GM19463 (cell line): Measurements from ENCODE around the gene CRIP3.
"Not testable (repeated sequence)": the region's sequence is repeated elsewhere in the genome, so short reads cannot be mapped to it uniquely, and the experiment has no call there.

Experiments
- ATAC-seq: cut with Tn5 transposase; IDR thresholded peaks from one replicate; pipeline ENCODE4 v1.9.1; 2021; ENCODE audit warnings: mild to moderate bottlenecking, moderate library complexity; ENCODE audit not compliant: unreplicated experiment

The CRIP3 gene

GRCh38 chr6:43308101-43308989 is at the start of gene CRIP3:
TSS of gene CRIP3 (minus strand) at chr6:43308826. CDS start at chr6:43308792, 34 bp downstream.
- peak; percentile 73 for ATAC-seq

GRCh38 chr6:43355862-43356590 is 47.4 kb upstream of the CRIP3 start:
- ATAC-seq: no peak

- ATAC-seq: not testable (repeated sequence)
These were observed 43.3 kb upstream of the CRIP3 start for GRCh38 chr6:43351951-43352350.

GRCh38 chr6:43347444-43347843 is 38.8 kb upstream of the CRIP3 start:
- ATAC-seq: no peak

- no peak for ATAC-seq
These were observed 38.4 kb upstream of the CRIP3 start for GRCh38 chr6:43347021-43347420.

- ATAC-seq: not testable (repeated sequence)
These were observed 37.6 kb upstream of the CRIP3 start for GRCh38 chr6:43346243-43346642.

GRCh38 chr6:43339168-43339567 is 30.5 kb upstream of the CRIP3 start:
- peak; percentile 82 for ATAC-seq

- peak; percentile 56 for ATAC-seq
These were observed 29.6 kb upstream of the CRIP3 start for GRCh38 chr6:43338243-43338642.

GRCh38 chr6:43336382-43336781 is 27.8 kb upstream of the CRIP3 start:
- no peak for ATAC-seq

- no peak for ATAC-seq
These were observed 26.8 kb upstream of the CRIP3 start for GRCh38 chr6:43335469-43335868.

- ATAC-seq: no peak
These were observed 26.0 kb upstream of the CRIP3 start for GRCh38 chr6:43334466-43335095.

- ATAC-seq: no peak
These were observed 23.3 kb upstream of the CRIP3 start for GRCh38 chr6:43331891-43332290.

- no peak for ATAC-seq
These were observed 22.8 kb upstream of the CRIP3 start for GRCh38 chr6:43331470-43331869.

- no peak for ATAC-seq
These were observed 19.9 kb upstream of the CRIP3 start for GRCh38 chr6:43328528-43328927.

GRCh38 chr6:43325876-43326275 is 17.2 kb upstream of the CRIP3 start:
- ATAC-seq: no peak

GRCh38 chr6:43318011-43318410 is 9.4 kb upstream of the CRIP3 start:
- no peak for ATAC-seq

- no peak for ATAC-seq
These were observed 5.2 kb upstream of the CRIP3 start for GRCh38 chr6:43313813-43314212.

GRCh38 chr6:43311666-43312065 is 3.0 kb upstream of the CRIP3 start:
- ATAC-seq: no peak

- no peak for ATAC-seq
These were observed 2.0 kb upstream of the CRIP3 start for GRCh38 chr6:43310624-43311023.

GRCh38 chr6:43310134-43310533 is 1.5 kb upstream of the CRIP3 start:
- no peak for ATAC-seq

GRCh38 chr6:43308990-43309477 is 408 bp upstream of the CRIP3 start:
- ATAC-seq: no peak
